ENCODE results near the gene TMEM151B. TPM values are rescaled to one million over a fixed set of nuclear protein-coding genes. Genes with fewer than 3 reads are reported as not detected.

TMEM151B gene
- total and polyA plus RNA-seq, 9 of the 15 experiments (the other 6 are each of a cell fraction or from before 2014, with no cell fraction given), result not detected

GRCh38 chr6:44251576-44252524 lies 18.4 kb upstream of the TMEM151B start (continued):
- TF ChIP-seq ZFX (CRISPR knock-in tag; IDR thresholded peaks at IDR 0.05), result no peak
- TF ChIP-seq E2F5 (CRISPR knock-in tag; IDR thresholded peaks at IDR 0.05), result no peak
- peak; percentile 16; the same call in 1 of the 2 replicates for TF ChIP-seq ATF3 (IDR thresholded peaks at IDR 0.05)
- TF ChIP-seq ATF3 (CRISPR knock-in tag; conservative IDR thresholded peaks at IDR 0.05), result no peak
- no peak for TF ChIP-seq JUN (IDR thresholded peaks at IDR 0.05; ENCODE audit: borderline replicate concordance, low read depth, low read length)
- TF ChIP-seq JUN (CRISPR knock-in tag; IDR thresholded peaks at IDR 0.05; ENCODE audit: borderline replicate concordance), result no peak
- peak; percentile 70 for TF ChIP-seq RBFOX2 (IDR thresholded peaks at IDR 0.05; ENCODE audit: low read depth, low read length)
- TF ChIP-seq ZNF436 (CRISPR knock-in tag; IDR thresholded peaks at IDR 0.05), result no peak
- TF ChIP-seq SP1 (CRISPR knock-in tag; IDR thresholded peaks at IDR 0.05), result 0 out of 2 replicates have a peak, but pooled peaks have one; percentile 39
- peak in 1 of 2 experiments; percentile 5; a peak in 1 of 4 replicates for TF ChIP-seq BCLAF1 (IDR thresholded peaks at IDR 0.05; ENCODE audit: borderline replicate concordance in 1 of 2, control insufficient read depth in 1 of 2, low read depth in 2 of 2, low read length in 1 of 2)
- no peak for TF ChIP-seq ZNF778 (CRISPR knock-in tag; IDR thresholded peaks at IDR 0.05)
- TF ChIP-seq ETV6 (IDR thresholded peaks at IDR 0.05; ENCODE audit: borderline replicate concordance in 1 of 2, low read depth in 2 of 2, low read length in 1 of 2), result no peak
- TF ChIP-seq ETV6 (CRISPR knock-in tag; IDR thresholded peaks at IDR 0.05; ENCODE audit: borderline replicate concordance), result 0 out of 2 replicates have a peak, but pooled peaks have one; percentile 49
- TF ChIP-seq RBM22 (IDR thresholded peaks at IDR 0.05; ENCODE audit: low read depth, low read length, poor library complexity, severe bottlenecking), result peak; percentile 58

Measured in K562 (cell line).